NCI-H1417 (cell line): ENCODE data around the gene LRBA.

Experiments
- DNase-seq, 3 experiments: peaks; one replicate each; lab custom pipeline; 2025; lab: John Stamatoyannopoulos, UW

Gene LRBA

GRCh38 chr4:150327262-150327780 lies 687.8 kb downstream of the LRBA start:
- no peak for DNase-seq

- DNase-seq: no peak
Observed at GRCh38 chr4:150325872-150326271, 689.2 kb downstream of the LRBA start.

- peak in 1 of 3 experiments; percentile 11 for DNase-seq
Observed at GRCh38 chr4:150323406-150324325, 691.4 kb downstream of the LRBA start.

- DNase-seq: peak in 2 of 3 experiments; percentile 9 to 61
Observed at GRCh38 chr4:150322646-150323045, 692.4 kb downstream of the LRBA start.

- no peak for DNase-seq
Observed at GRCh38 chr4:150321113-150321512, 694.0 kb downstream of the LRBA start.

GRCh38 chr4:150318971-150319370 lies 696.1 kb downstream of the LRBA start:
- DNase-seq: no peak

GRCh38 chr4:150318527-150318926 lies 696.6 kb downstream of the LRBA start:
- peak in 2 of 3 experiments; percentile 18 to 29 for DNase-seq

- DNase-seq: no peak
Observed at GRCh38 chr4:150316332-150317205, 698.5 kb downstream of the LRBA start.

- no peak for DNase-seq
Observed at GRCh38 chr4:150315691-150316090, 699.4 kb downstream of the LRBA start.

- DNase-seq: no peak
Observed at GRCh38 chr4:150315175-150315574, 699.9 kb downstream of the LRBA start.

- DNase-seq: no peak
Observed at GRCh38 chr4:150314031-150314430, 701.1 kb downstream of the LRBA start.

- DNase-seq: no peak
Observed at GRCh38 chr4:150310159-150310895, 704.8 kb downstream of the LRBA start.

- no peak for DNase-seq
Observed at GRCh38 chr4:150308824-150309472, 706.1 kb downstream of the LRBA start.

GRCh38 chr4:150306719-150307118 lies 708.4 kb downstream of the LRBA start:
- no peak for DNase-seq

- no peak for DNase-seq
Observed at GRCh38 chr4:150305995-150306394, 709.1 kb downstream of the LRBA start.

GRCh38 chr4:150302553-150302952 lies 712.5 kb downstream of the LRBA start:
- no peak for DNase-seq

- DNase-seq: peak in 2 of 3 experiments; percentile 5 to 27
Observed at GRCh38 chr4:150299816-150300215, 715.3 kb downstream of the LRBA start.

- DNase-seq: peak; percentile 24 to 78 (median 63)
Observed at GRCh38 chr4:150297861-150298474, 717.1 kb downstream of the LRBA start.

- no peak for DNase-seq
Observed at GRCh38 chr4:150289881-150290280, 725.2 kb downstream of the LRBA start.

GRCh38 chr4:150289198-150289597 lies 725.9 kb downstream of the LRBA start:
- no peak for DNase-seq

- DNase-seq: no peak
Observed at GRCh38 chr4:150286656-150287055, 728.4 kb downstream of the LRBA start.
